Heart left ventricle (tissue), 13 donors: ENCODE data around the gene KRT12.

Experiments used
- CTCF ChIP-seq, 12 donors: fragments of 200-600 bp; sonication (generic) in 4 of 12; IDR thresholded peaks; one replicate each; pipeline versions ENCODE4 v1.5.0 to v1.8.0; 2018 to 2022; ENCODE audit warnings: antibody characterized with exemption in 12 of 12, mild to moderate bottlenecking in 5 of 12
- POLR2A ChIP-seq, 2 donors: fragments of 450-650 bp; IDR thresholded peaks; one replicate each; pipeline ENCODE4 v1.6.1; 2017; ENCODE audit warnings: antibody characterized with exemption in 2 of 2, mild to moderate bottlenecking in 2 of 2, moderate library complexity in 2 of 2
- donor health status: ischemic (EF 13 %, LVEDD 7.1; RV severe dilation, severe dysfunction).
- donor health status: DM: no; HTN: yes; CAD: no.
- donor health status: DM: no; HTN: no; CAD: no.
- donor health status: ischemic (EF 25% LVEDD 6.9; RV normal size, moderate dysfunction).
- donor health status: ischemic (EF 25% LVEDD 5.7; RV mildly dilated, moderate dysfunction).
- donor health status: ischemic (EF 35%, LVEDD 5.7; RV mildly dilated, moderate dysfunction).
- donor health status: nonischemic (EF 11% LVEDD 7.7; RV severe dilation, severe dysfunction).
- donor health status: DM: yes; HTN: yes; CAD: no.
- donor health status: PGD.
- donor health status: ischemic (EF 29% LVEDD 5.4; RV normal size, mild dysfunction).
- donor health status: nonischemic (EF 23%, LVEDD 6.1; RV moderate dilation, normal function).

GRCh38 chr17:40914075-40914855, 47.2 kb upstream of the KRT12 start:
- TF ChIP-seq CTCF (IDR thresholded peaks at IDR 0.05) (no peak), POLR2A (IDR thresholded peaks at IDR 0.05) (no peak)
